Left ventricle myocardium inferior (tissue), 1 donor: ENCODE measurements around the gene BNIP1. TPM values are rescaled to one million over a fixed set of nuclear protein-coding genes. Genes with fewer than 3 reads are reported as not detected.

Source experiments
- DNase-seq: peaks from one replicate; pipeline ENCODE4 v3.0.0-alpha.2; 2020
- H3K27ac ChIP-seq: fragments of 200-600 bp; replicated peaks from 2 replicates; pipeline ENCODE4 v1.8.0; 2021
- H3K27me3 ChIP-seq: fragments of 200-600 bp; 2 replicates; pipeline ENCODE4 v1.8.0; 2021; ENCODE audit warnings: low read depth
- H3K36me3 ChIP-seq: fragments of 200-600 bp; 2 replicates; pipeline ENCODE4 v1.8.0; 2021
- H3K4me1 ChIP-seq: fragments of 200-600 bp; 2 replicates; pipeline ENCODE4 v1.8.0; 2021
- H3K4me3 ChIP-seq: fragments of 200-600 bp; 2 replicates; pipeline ENCODE4 v1.8.0; 2021; ENCODE audit warnings: mild to moderate bottlenecking, moderate library complexity
- H3K9me3 ChIP-seq: fragments of 200-600 bp; replicated peaks from 2 replicates; pipeline ENCODE4 v1.8.0; 2021
- CTCF ChIP-seq: fragments of 200-600 bp; IDR thresholded peaks from 2 replicates; pipeline ENCODE4 v1.8.0; 2021; ENCODE audit warnings: antibody characterized with exemption, mild to moderate bottlenecking, borderline replicate concordance
- intact Hi-C: fragments of 100-400 bp; cut with micrococcal nuclease; formaldehyde crosslinking; loops from one replicate; pipeline ENCODE4 v1.11.0; 2022
- total RNA-seq: library from RNA; stranded (reverse); fragmentation: NEBNext Ultra II Directional; extraction: Animal tissue kit (Norgen Biotek cat#: 25700); gene quantifications from one replicate; pipeline ENCODE4 v1.2.1, GENCODE V29; 2021
- donor health status: DM: no; HTN: yes; CAD: no; lungs with severe emphysema.

Gene BNIP1
- total RNA-seq, 1 donor from 2014 or later: 11.7 TPM

GRCh38 chr5:173187054-173187743 is 42.9 kb downstream of the BNIP1 start:
- Histone ChIP-seq H3K27me3 (no peaks in the 10 kb centered on the region), H3K4me1 (no peaks in the 10 kb centered on the region), H3K4me3 (no peak overlapping the region), H3K27ac (no peak overlapping the region), H3K36me3 (no peaks in the 10 kb centered on the region), H3K9me3 (no peaks in the 10 kb centered on the region)
- DNase-seq: no peak
- TF ChIP-seq CTCF: no peak
- intact Hi-C loops: no loop called here

DNA sequence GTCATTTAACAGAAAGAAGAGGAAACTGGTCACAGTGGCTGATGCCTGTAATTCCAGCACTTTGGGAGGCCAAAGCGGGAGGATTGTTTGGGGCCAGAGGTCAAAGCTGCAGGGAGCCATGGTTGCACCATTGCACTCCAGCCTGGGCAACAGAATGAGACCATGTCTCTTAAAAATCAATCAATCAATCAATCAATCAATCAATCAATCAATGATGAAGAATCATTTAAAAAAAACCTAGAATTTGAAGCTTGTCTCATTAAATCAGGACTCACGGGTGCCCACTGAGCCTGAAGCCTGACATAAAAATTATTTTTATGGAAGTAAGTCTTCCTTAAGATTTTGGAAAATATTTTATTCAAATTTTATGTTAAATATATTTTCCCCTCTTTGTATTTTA is 43.9 kb downstream of the BNIP1 start:
- Histone ChIP-seq H3K27ac (no peak overlapping the region), H3K36me3 (no peaks in the 10 kb centered on the region), H3K27me3 (no peaks in the 10 kb centered on the region), H3K4me1 (no peaks in the 10 kb centered on the region), H3K4me3 (no peak overlapping the region), H3K9me3 (no peaks in the 10 kb centered on the region)
- TF ChIP-seq CTCF: no peak
- intact Hi-C loops: no loop called here
- DNase-seq: no peak

DNA sequence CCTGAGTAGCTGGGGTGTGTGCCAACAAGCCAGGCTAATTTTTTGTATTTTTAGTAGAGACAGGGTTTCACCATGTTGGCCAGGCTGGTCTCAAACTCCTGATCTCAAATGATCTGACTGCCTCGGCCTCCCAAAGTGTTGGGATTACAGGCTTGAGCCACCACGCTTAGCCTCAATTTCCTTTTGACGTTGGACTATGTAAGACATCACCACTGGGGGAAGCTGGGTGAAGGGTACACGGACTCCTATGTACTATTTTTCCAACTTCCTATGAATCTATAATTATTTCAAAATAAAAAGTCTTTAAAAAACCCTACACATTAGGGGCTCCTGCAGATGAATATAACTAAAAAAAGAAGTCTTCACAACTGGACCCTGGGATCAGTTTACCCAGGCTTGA is 46.7 kb downstream of the BNIP1 start:
- intact Hi-C loops: no loop called here
- no peak overlapping the region for H3K27ac ChIP-seq
- peaks cover 6% of the 10 kb centered on the region for H3K4me1 ChIP-seq
- no peaks in the 10 kb centered on the region for H3K36me3 ChIP-seq
- H3K27me3 ChIP-seq: no peaks in the 10 kb centered on the region
- H3K4me3 ChIP-seq: no peak overlapping the region
- DNase-seq: no peak
- H3K9me3 ChIP-seq: no peaks in the 10 kb centered on the region
- no peak for TF ChIP-seq CTCF

- Histone ChIP-seq H3K4me3 (no peak overlapping the region), H3K36me3 (no peaks in the 10 kb centered on the region), H3K27me3 (no peaks in the 10 kb centered on the region), H3K9me3 (no peaks in the 10 kb centered on the region), H3K27ac (no peak overlapping the region), H3K4me1 (peaks cover 10% of the 10 kb centered on the region)
- no peak for DNase-seq
- no peak for TF ChIP-seq CTCF
- intact Hi-C loops: no loop called here
Observed at GRCh38 chr5:173191561-173191960, 47.2 kb downstream of the BNIP1 start.

- peaks cover 19% of the 10 kb centered on the region for H3K4me1 ChIP-seq
- DNase-seq: no peak
- H3K27ac ChIP-seq: no peak overlapping the region
- no peaks in the 10 kb centered on the region for H3K36me3 ChIP-seq
- H3K4me3 ChIP-seq: no peak overlapping the region
- TF ChIP-seq CTCF: no peak
- no peaks in the 10 kb centered on the region for H3K9me3 ChIP-seq
- H3K27me3 ChIP-seq: no peaks in the 10 kb centered on the region
- intact Hi-C loops: no loop called here
Observed at GRCh38 chr5:173192561-173192960, 48.2 kb downstream of the BNIP1 start.
